ENCODE measurements around the gene GPR55. TPM values are rescaled to one million over a fixed set of nuclear protein-coding genes. Genes with fewer than 3 reads are reported as not detected.

GPR55 gene
- total RNA-seq, 1 experiment from 2014 or later: not detected

GRCh38 chr2:230939066-230939591, 14.1 kb upstream of the GPR55 start (continued):
- no peak for TF ChIP-seq E2F1 (CRISPR knock-in tag; IDR thresholded peaks at IDR 0.05)

- DNase-seq (ENCODE audit: low spot score) (no peak), ATAC-seq (no peak)
- no peak overlapping the region for H3K4me3 Mint-ChIP-seq
- H3K4me1 Mint-ChIP-seq: peaks cover 9% of the 10 kb centered on the region
- POLR2A ChIA-PET: no interaction called here
- H3K9me3 Mint-ChIP-seq: peaks cover 25% of the 10 kb centered on the region
- H3K27me3 Mint-ChIP-seq (ENCODE audit: low read depth): no peaks in the 10 kb centered on the region
- CTCF ChIA-PET: interaction anchor here (1.4 to 3.7 kb wide), 3 partner anchors 36 to 96 kb away, joined by 3 to 12 read pairs (median 8); no protein-coding TSS in a partner anchor
- H3K27ac Mint-ChIP-seq: no peak overlapping the region
- no peak for TF ChIP-seq E2F5 (CRISPR knock-in tag; IDR thresholded peaks at IDR 0.05)
- peaks cover 20% of the 10 kb centered on the region for H3K36me3 Mint-ChIP-seq
Observed at GRCh38 chr2:230938516-230939065, 13.5 kb upstream of the GPR55 start.

GRCh38 chr2:230938098-230938497, 13.1 kb upstream of the GPR55 start:
- TF ChIP-seq ZBTB43 (CRISPR knock-in tag; IDR thresholded peaks at IDR 0.05) (no peak), ESRRA (CRISPR knock-in tag; IDR thresholded peaks at IDR 0.05; ENCODE audit: borderline replicate concordance) (no peak), MXD4 (CRISPR knock-in tag; IDR thresholded peaks at IDR 0.05; ENCODE audit: borderline replicate concordance) (no peak), USF1 (CRISPR knock-in tag; IDR thresholded peaks at IDR 0.05) (no peak), FOXK1 (CRISPR knock-in tag; IDR thresholded peaks at IDR 0.05) (no peak)
- peaks cover 10% of the 10 kb centered on the region for H3K4me1 Mint-ChIP-seq
- ATAC-seq: no peak
- H3K27ac Mint-ChIP-seq: no peak overlapping the region
- peaks cover 25% of the 10 kb centered on the region for H3K9me3 Mint-ChIP-seq
- DNase-seq (ENCODE audit: low spot score): no peak
- peaks cover 20% of the 10 kb centered on the region for H3K36me3 Mint-ChIP-seq
- POLR2A ChIA-PET: no interaction called here
- no peak overlapping the region for H3K4me3 Mint-ChIP-seq
- H3K27me3 Mint-ChIP-seq (ENCODE audit: low read depth): no peaks in the 10 kb centered on the region
- CTCF ChIA-PET: interaction anchor here (0.7 to 3.7 kb wide), 4 partner anchors 36 to 97 kb away, joined by 3 to 12 read pairs (median 6); no protein-coding TSS in a partner anchor

- Mint-ChIP-seq H3K27ac (no peak overlapping the region), H3K4me3 (no peak overlapping the region), H3K36me3 (peaks cover 20% of the 10 kb centered on the region), H3K4me1 (peaks cover 16% of the 10 kb centered on the region), H3K27me3 (ENCODE audit: low read depth) (no peaks in the 10 kb centered on the region), H3K9me3 (peaks cover 25% of the 10 kb centered on the region)
- ATAC-seq (no peak), DNase-seq (ENCODE audit: low spot score) (no peak)
- CTCF ChIA-PET: interaction anchor here (0.7 to 3.1 kb wide), 2 partner anchors 35 to 84 kb away, joined by 4 to 8 read pairs; no protein-coding TSS in a partner anchor
- POLR2A ChIA-PET: no interaction called here
- TF ChIP-seq RELA (CRISPR knock-in tag; IDR thresholded peaks at IDR 0.05; ENCODE audit: borderline replicate concordance) (no peak), GABPB1 (CRISPR knock-in tag; IDR thresholded peaks at IDR 0.05) (no peak), PRDM15 (CRISPR knock-in tag; IDR thresholded peaks at IDR 0.05) (no peak), ZMAT4 (CRISPR knock-in tag; IDR thresholded peaks at IDR 0.05) (no peak), ZNF232 (CRISPR knock-in tag; IDR thresholded peaks at IDR 0.05) (no peak), STAT6 (CRISPR knock-in tag; conservative IDR thresholded peaks at IDR 0.05; ENCODE audit: low read depth) (no peak), E2F5 (CRISPR knock-in tag; IDR thresholded peaks at IDR 0.05) (no peak), MYBL2 (CRISPR knock-in tag; IDR thresholded peaks at IDR 0.05) (no peak), RORB (CRISPR knock-in tag; IDR thresholded peaks at IDR 0.05) (no peak), FOXP1 (CRISPR knock-in tag; IDR thresholded peaks at IDR 0.05; ENCODE audit: borderline replicate concordance) (no peak), CREB1 (CRISPR knock-in tag; IDR thresholded peaks at IDR 0.05) (no peak)
Observed at GRCh38 chr2:230937362-230937761, 12.3 kb upstream of the GPR55 start.

Data from WTC11 (cell line).